DMS153 treated with DMSO at 0.1 percent for 48 hours (cell line): ENCODE measurements around the gene HOXC12.

ENCODE experiments used
- DNase-seq: peaks from one replicate; lab custom pipeline; 2025; ENCODE audit not compliant: unreplicated experiment; lab: John Stamatoyannopoulos, UW

The HOXC12 gene

GRCh38 chr12:53982648-53983567 lies 28.2 kb downstream of the HOXC12 start:
- DNase-seq: no peak

DNA sequence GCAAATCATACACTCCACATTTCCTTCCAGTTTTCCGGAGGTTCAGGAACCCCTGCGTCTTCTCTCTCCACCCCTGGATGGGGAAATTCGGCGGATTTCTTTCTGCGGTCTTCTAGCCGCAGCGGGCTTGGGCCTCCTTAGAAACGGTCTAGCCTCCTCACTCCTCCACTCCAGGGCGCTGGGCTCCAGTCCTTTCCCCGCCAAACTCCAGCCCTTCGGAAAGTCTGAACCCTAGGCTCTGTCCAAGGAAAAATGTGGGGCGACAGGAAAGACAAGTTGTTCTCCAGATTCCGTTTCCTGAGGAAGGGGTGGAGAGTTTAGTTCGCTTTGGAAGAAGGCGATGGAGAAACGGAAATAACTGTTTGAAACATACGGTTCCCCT lies 28.9 kb downstream of the HOXC12 start:
- DNase-seq: no peak

GRCh38 chr12:53983950-53984572 lies 29.4 kb downstream of the HOXC12 start:
- DNase-seq: no peak

DNA sequence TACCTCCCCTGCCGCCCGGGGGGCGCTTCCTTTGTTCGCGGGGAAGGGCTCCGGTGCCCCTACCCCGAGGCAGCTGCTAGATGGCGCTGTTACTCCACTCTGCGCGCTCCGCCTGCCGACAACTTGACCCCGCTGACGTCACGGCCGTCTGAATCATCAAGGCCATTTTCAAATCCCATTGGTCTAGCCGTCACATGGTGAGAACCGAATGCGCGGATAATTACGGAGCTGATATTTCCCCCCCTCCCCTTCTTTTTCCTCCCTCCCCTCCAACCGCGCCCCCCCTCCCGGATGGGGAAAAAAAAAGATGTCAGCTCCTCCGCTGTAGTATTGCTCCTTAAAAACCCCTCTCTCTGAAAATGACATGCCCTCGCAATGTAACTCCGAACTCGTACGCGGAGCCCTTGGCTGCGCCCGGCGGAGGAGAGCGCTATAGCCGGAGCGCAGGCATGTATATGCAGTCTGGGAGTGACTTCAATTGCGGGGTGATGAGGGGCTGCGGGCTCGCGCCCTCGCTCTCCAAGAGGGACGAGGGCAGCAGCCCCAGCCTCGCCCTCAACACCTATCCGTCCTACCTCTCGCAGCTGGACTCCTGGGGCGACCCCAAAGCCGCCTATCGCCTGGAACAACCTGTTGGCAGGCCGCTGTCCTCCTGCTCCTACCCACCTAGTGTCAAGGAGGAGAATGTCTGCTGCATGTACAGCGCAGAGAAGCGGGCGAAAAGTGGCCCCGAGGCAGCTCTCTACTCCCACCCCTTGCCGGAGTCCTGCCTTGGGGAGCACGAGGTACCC lies 30.4 kb downstream of the HOXC12 start, which contains the start of gene HOXC10:
TSS of gene HOXC10 (plus strand) at position 246 of the 791 bp plus-strand sequence. CDS start at position 360, 114 bp downstream.
- peak; percentile 54 for DNase-seq

GRCh38 chr12:53985692-53985993 lies 30.9 kb downstream of the HOXC12 start:
- DNase-seq: no peak

- DNase-seq: no peak
These were observed 31.4 kb downstream of the HOXC12 start for GRCh38 chr12:53985994-53986685.

DNA sequence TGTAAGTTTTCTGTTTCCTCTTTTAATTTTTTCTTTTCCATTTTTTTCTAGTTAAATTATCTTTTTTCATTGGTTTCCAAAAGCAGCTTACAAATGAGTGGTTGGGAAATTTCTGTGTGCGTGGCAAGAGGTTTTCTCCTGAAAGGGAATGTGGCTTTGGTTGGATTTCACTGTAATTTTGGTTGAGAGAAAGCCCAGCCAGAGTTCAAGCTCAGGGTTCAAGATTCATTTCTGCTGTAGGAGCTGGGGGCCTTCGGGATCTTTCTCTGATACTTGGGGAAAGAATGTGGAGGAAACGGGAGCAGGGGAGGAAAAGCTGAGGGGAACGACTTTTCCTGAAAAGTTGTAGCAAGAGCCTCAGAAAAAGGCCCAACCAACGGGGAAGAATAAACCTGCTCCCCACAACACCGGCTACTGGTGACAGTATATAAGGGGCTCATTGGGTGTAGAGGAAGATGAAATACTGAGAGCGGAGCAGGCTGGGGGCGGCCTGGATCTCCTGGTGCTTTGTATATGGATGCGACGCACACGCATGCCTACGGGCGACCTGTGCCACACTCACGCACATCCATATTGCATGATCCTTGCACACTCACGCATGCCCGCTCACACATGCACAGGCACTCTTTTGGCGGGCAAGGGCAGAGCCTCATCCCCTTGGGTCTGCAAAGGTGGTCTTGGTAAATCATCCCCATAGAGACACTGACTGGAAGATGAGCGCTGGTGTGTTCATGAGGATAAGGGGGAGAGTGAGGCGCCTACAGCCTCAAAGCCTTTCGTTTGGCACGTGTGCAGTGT lies 32.2 kb downstream of the HOXC12 start:
- no peak for DNase-seq

DNA sequence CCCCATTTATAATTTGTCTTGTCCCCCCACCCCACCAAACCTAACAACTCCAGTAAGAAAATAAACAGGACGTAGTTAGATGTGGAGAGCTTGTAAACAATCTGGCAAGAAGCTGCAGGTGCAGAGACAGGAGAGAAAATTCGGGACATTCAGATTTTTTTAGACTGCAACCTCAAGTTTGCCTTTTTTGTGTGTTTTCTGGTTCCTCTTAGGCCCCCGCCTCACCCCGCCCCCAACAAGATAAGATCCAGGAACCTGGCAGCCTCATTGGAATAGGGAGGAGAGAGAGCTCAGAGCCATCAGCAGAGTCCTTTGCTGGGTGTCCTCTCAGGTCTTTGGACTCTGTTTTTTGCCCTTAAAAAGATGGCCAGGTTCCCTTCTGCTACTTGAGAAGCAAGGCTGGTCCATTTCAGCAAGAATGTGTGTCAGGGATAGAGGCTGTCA lies 33.1 kb downstream of the HOXC12 start:
- no peak for DNase-seq

DNA sequence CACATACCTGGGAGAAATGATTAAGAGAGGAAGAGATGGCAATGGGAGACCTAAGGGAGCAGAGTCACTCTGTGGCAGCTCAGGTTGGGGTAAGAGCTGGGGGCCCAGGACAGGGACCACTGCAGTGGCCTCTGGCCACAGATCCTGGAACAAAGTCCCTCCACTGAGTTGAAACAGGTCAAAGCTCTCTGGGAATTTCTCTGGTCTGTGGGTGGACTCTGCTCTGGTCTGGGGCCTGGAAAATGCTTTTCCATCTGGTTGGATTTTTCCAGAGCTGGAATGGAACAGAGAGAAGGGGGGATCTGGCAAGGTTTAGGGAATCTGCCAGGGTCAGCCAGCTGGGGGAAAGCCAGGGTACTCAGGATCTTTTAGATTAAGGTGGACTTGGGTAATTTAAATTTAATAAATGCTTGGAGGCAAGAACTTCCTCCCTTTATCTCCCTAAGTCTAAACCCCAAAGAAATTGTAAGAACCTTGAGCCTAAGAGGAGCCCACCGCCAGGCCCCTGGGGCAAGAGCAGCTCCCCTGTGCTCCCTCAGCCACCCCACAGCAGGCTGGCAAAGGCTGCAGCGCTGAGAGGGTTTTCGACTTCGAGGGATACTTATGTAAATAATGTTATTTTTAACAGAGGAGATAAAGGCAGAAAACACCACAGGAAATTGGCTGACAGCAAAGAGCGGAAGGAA lies 34.0 kb downstream of the HOXC12 start:
- DNase-seq: no peak

- no peak for DNase-seq
These were observed 34.8 kb downstream of the HOXC12 start for GRCh38 chr12:53989227-53990113.

DNA sequence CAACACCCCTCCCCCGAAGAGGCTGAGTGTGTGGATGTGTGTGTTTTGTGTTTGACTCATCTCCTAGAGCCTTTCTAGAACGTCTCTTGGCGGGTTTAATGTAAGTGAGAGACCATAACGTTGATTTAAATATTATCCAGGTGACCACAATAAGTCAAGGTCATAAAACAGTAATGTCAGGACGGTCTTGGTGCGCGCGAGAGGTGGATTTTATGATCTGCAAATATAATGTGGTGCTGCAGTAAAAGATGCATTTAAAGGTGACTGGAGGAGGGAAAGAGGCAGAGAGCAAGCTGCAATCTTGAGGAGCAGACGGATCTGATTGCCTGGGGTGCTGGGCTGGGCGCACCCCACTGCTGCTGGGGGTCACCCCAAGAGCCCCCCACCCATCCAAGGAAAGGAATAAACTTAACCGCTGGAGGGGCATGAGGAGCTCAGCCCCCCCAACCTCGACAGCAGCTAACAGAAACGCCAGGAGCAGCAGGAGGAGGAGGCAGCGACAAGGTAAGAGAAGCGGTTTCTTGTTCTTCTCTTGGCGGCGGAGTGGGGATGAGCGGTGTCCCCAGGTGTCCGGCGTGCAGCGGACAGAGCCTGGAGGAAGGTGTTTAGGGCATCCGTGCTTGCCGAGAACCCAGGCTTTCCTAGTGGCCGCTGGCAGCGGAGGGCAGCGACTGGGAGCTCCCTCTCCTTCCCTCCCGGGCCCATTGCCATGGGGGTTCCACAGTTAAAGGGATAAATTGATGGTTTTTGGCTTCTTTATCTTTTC lies 35.8 kb downstream of the HOXC12 start:
- DNase-seq: peak; percentile 24

GRCh38 chr12:53991077-53991460 lies 36.4 kb downstream of the HOXC12 start:
- no peak for DNase-seq

DNA sequence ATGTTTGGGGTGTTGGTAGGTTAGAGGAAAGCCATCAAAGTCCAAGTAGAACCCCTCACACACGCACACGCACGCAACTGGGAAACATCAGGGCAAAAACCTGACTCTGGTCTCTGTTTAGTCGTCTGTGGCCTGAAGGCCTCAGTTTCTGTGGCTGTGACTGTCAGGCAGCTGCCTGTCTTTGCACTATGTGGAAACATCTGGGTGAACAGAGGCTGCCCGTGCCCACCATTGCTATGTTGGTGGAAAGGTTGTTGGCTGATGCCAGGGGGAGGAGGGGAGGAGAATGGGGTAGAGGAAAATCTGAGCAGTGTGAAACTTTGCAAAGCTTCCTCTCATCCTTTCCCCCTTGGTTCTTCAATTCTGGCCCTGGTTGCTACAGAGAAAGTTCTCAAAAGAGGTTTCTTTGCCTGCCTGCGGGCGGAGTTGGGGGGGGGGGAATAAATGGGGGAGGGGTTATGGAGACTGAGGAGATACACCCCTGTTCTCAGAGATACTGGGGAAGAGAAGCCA lies 37.7 kb downstream of the HOXC12 start:
- no peak for DNase-seq

- DNase-seq: no peak
These were observed 38.7 kb downstream of the HOXC12 start for GRCh38 chr12:53993162-53994008.

GRCh38 chr12:53994009-53994263 lies 39.2 kb downstream of the HOXC12 start:
- no peak for DNase-seq

GRCh38 chr12:53994264-53995001 lies 39.7 kb downstream of the HOXC12 start:
- DNase-seq: no peak
